GM12878 (cell line): Measurements from ENCODE around the gene TBC1D5.

ENCODE experiments used
- CTCF ChIP-seq, 3 experiments: IDR thresholded peaks in 2 of 3; conservative IDR thresholded peaks in 1 of 3; 2 replicates each; pipeline ENCODE4 v1.5.1; 2011; ENCODE audit warnings: low read depth in 3 of 3, low read length in 3 of 3, mild to moderate bottlenecking in 3 of 3, control low read depth in 2 of 3, moderate library complexity in 2 of 3, inconsistent platforms in 1 of 3, mixed read lengths in 1 of 3; ENCODE audit not compliant: control insufficient read depth in 2 of 3, insufficient read depth in 1 of 3; ENCODE audit errors: extremely low read depth in 1 of 3
- PBX3 ChIP-seq: IDR thresholded peaks from 2 replicates; pipeline ENCODE4 v1.6.1; 2011; ENCODE audit warnings: mild to moderate bottlenecking, low read depth, low read length, moderate library complexity; ENCODE audit not compliant: insufficient replicate concordance
- POLR2A ChIP-seq: IDR thresholded peaks from 2 replicates; pipeline ENCODE4 v1.6.1; 2011; ENCODE audit warnings: low read depth, mild to moderate bottlenecking, low read length
- ZSCAN29 ChIP-seq: fragments of 450-650 bp; IDR thresholded peaks from 2 replicates; pipeline ENCODE4 v1.6.1; 2017; ENCODE audit warnings: mild to moderate bottlenecking, moderate library complexity

- TF ChIP-seq ZSCAN29 (no peak), CTCF (IDR thresholded peaks at IDR 0.05 in 2 of 3, conservative IDR thresholded peaks at IDR 0.05 in 1 of 3; ENCODE audit: control insufficient read depth in 2 of 3, extremely low read depth in 1 of 3, insufficient read depth in 1 of 3, low read depth in 3 of 3, low read length in 3 of 3) (no peak), PBX3 (no peak), POLR2A (no peak)
Observed at GRCh38 chr3:17501745-17502144, 240.7 kb downstream of the TBC1D5 start.
